ENCODE results near the gene PTPRG.

PTPRG gene

DNA sequence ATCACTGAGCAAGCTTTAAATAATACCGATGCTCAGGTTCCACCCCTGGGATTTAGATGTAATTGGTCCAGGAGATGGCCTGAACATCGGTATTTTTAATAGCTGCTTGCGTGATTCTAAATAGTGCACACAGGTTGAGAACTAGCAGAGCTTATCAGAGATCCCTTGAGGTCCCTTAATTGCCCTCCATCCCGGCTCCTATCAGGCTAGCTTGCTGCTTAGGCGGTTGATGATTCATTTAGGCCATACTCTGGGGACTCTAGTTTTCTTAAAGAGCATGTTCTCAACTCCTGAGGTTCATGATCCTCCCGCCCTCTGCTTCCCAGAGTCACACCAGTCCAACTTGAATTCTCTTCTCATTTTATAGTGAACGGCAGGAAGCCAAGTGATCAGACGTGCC is 531.7 kb downstream of the PTPRG start:
- TF ChIP-seq REST (IDR thresholded peaks at IDR 0.05; ENCODE audit: low read depth) (no peak), EGR1 (IDR thresholded peaks at IDR 0.05) (no peak), USF1 (IDR thresholded peaks at IDR 0.05) (no peak), TCF12 (IDR thresholded peaks at IDR 0.05; ENCODE audit: low read depth) (no peak), TAF1 (IDR thresholded peaks at IDR 0.05; ENCODE audit: low read depth) (no peak), ZBTB7A (IDR thresholded peaks at IDR 0.05; ENCODE audit: low read depth) (no peak), CREB1 (IDR thresholded peaks at IDR 0.05; ENCODE audit: low read depth) (no peak), NFIC (IDR thresholded peaks at IDR 0.05) (no peak), EP300 (IDR thresholded peaks at IDR 0.05; ENCODE audit: borderline replicate concordance) (no peak), MAX (IDR thresholded peaks at IDR 0.05) (no peak), TEAD4 (IDR thresholded peaks at IDR 0.05) (no peak), FOXM1 (IDR thresholded peaks at IDR 0.05; ENCODE audit: borderline replicate concordance, low read depth) (no peak), CEBPB (IDR thresholded peaks at IDR 0.05) (no peak), YY1 (IDR thresholded peaks at IDR 0.05; ENCODE audit: low read depth) (no peak), RAD21 (IDR thresholded peaks at IDR 0.05; ENCODE audit: low read depth) (no peak)

GRCh38 chr3:62094461-62094860 is 533.1 kb downstream of the PTPRG start:
- TF ChIP-seq TAF1 (IDR thresholded peaks at IDR 0.05; ENCODE audit: low read depth) (no peak), TEAD4 (IDR thresholded peaks at IDR 0.05) (no peak), RAD21 (IDR thresholded peaks at IDR 0.05; ENCODE audit: low read depth) (no peak), TCF12 (IDR thresholded peaks at IDR 0.05; ENCODE audit: low read depth) (no peak), ZBTB7A (IDR thresholded peaks at IDR 0.05; ENCODE audit: low read depth) (no peak), YY1 (IDR thresholded peaks at IDR 0.05; ENCODE audit: low read depth) (no peak), CEBPB (IDR thresholded peaks at IDR 0.05) (no peak), EGR1 (IDR thresholded peaks at IDR 0.05) (no peak), NFIC (IDR thresholded peaks at IDR 0.05) (no peak), REST (IDR thresholded peaks at IDR 0.05; ENCODE audit: low read depth) (no peak), MAX (IDR thresholded peaks at IDR 0.05) (no peak), EP300 (IDR thresholded peaks at IDR 0.05; ENCODE audit: borderline replicate concordance) (no peak), FOXM1 (IDR thresholded peaks at IDR 0.05; ENCODE audit: borderline replicate concordance, low read depth) (no peak), USF1 (IDR thresholded peaks at IDR 0.05) (no peak), CREB1 (IDR thresholded peaks at IDR 0.05; ENCODE audit: low read depth) (no peak)

- TF ChIP-seq TEAD4 (IDR thresholded peaks at IDR 0.05): no peak
- TF ChIP-seq TCF12 (IDR thresholded peaks at IDR 0.05; ENCODE audit: low read depth): no peak
- no peak for TF ChIP-seq ZBTB7A (IDR thresholded peaks at IDR 0.05; ENCODE audit: low read depth)
Observed at GRCh38 chr3:62095080-62095479, 533.7 kb downstream of the PTPRG start.

DNA sequence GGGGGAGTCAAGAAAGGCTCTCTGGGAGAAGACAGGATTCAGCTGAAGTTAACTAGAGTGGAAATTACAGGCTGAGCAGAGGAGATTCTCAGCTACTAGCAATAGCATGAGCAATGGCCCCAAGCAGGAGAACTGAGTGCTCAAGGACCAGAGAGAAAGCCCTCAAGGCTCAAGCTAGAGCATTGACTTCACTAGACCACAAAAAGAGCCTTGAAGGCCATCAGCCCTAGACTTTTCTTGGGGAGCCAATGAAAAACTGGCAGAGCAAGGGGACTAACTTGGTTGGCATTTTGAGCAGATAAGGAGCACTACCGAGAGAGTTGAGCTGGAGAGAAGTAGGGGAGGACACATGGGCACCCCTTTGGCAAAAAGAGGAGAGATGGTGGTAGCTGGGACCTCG is 534.4 kb downstream of the PTPRG start:
- no peak for TF ChIP-seq FOXM1 (IDR thresholded peaks at IDR 0.05; ENCODE audit: borderline replicate concordance, low read depth)
- no peak for TF ChIP-seq YY1 (IDR thresholded peaks at IDR 0.05; ENCODE audit: low read depth)
- TF ChIP-seq TEAD4 (IDR thresholded peaks at IDR 0.05): no peak
- TF ChIP-seq EGR1 (IDR thresholded peaks at IDR 0.05): no peak
- no peak for TF ChIP-seq ZBTB7A (IDR thresholded peaks at IDR 0.05; ENCODE audit: low read depth)
- TF ChIP-seq TAF1 (IDR thresholded peaks at IDR 0.05; ENCODE audit: low read depth): no peak
- no peak for TF ChIP-seq CREB1 (IDR thresholded peaks at IDR 0.05; ENCODE audit: low read depth)
- no peak for TF ChIP-seq TCF12 (IDR thresholded peaks at IDR 0.05; ENCODE audit: low read depth)
- no peak for TF ChIP-seq NFIC (IDR thresholded peaks at IDR 0.05)
- TF ChIP-seq MAX (IDR thresholded peaks at IDR 0.05): no peak
- TF ChIP-seq USF1 (IDR thresholded peaks at IDR 0.05): no peak
- TF ChIP-seq RAD21 (IDR thresholded peaks at IDR 0.05; ENCODE audit: low read depth): no peak
- no peak for TF ChIP-seq EP300 (IDR thresholded peaks at IDR 0.05; ENCODE audit: borderline replicate concordance)
- no peak for TF ChIP-seq REST (IDR thresholded peaks at IDR 0.05; ENCODE audit: low read depth)
- TF ChIP-seq CEBPB (IDR thresholded peaks at IDR 0.05): no peak
